ENCODE measurements around the gene TEFM.

- TF ChIP-seq CTCF (IDR thresholded peaks at IDR 0.05) (no peak), POLR2A (IDR thresholded peaks at IDR 0.05) (no peak)
Observed at GRCh38 chr17:30921544-30922196, 15.6 kb upstream of the TEFM start, which contains the start of gene ADAP2.
